Measurements from ENCODE around the gene ADAMTSL5.
"Not testable (repeated sequence)": the region's sequence is repeated elsewhere in the genome, so short reads cannot be mapped to it uniquely, and the experiment has no call there.

GRCh38 chr19:1477056-1477455, 35.8 kb downstream of the ADAMTSL5 start:
- TF ChIP-seq POLR2A (IDR thresholded peaks at IDR 0.05); CTCF (IDR thresholded peaks at IDR 0.05); EP300 (IDR thresholded peaks at IDR 0.05; ENCODE audit: low read depth): not testable (repeated sequence)

All from transverse colon (tissue), 3 donors.